Prostate gland (tissue), 2 donors: ENCODE results near the gene BPIFB4.

Experiments used
- POLR2A ChIP-seq: fragments of 450-650 bp; IDR thresholded peaks from one replicate; pipeline ENCODE4 v1.6.1; 2016; ENCODE audit warnings: antibody characterized with exemption, mild to moderate bottlenecking
- TF ChIP-seq, protein P1 (sequence below), 4 experiments: fragments of 200-600 bp in 2 of 4; fragments of 450-650 bp in 2 of 4; sonication (generic) in 2 of 4; IDR thresholded peaks; 1 replicate in 3 of 4; 2 replicates in 1 of 4; pipeline ENCODE4 v1.5.1; 2016 to 2019; ENCODE audit warnings: antibody characterized with exemption in 4 of 4, mild to moderate bottlenecking in 2 of 4, moderate library complexity in 2 of 4

DNA sequence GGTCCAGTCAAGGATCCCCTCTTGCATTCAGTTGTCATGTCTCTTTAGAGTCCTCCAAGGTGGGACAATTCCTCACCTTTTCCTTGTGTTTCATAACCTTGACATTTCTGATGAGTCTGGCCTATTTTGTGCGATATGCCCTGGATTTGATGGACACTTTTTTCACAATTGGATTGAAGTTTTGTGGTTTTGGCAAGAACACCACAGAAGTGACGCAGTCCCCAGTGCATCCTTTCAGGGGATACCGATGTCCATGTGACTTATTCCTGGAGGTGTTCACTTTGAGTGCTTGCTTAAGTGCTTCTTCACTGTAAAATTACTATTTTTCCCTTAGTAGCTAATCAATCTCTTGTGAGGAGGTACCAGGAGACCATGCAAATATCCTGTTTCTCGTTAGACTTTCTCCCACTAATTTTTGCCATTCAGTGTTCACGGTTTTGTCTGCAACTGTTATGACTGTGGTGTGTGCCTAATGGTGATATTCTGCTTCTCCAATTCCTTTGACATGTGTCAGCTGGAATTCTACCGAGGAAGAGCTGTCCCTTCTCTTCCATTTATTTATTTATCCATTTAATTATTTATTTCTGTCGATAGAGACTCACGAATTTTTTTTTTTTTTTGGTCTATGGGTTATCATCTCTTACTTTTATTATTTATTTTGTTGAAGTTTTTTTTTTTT, 30.8 kb downstream of the BPIFB4 start:
- TF ChIP-seq, protein P1, sequence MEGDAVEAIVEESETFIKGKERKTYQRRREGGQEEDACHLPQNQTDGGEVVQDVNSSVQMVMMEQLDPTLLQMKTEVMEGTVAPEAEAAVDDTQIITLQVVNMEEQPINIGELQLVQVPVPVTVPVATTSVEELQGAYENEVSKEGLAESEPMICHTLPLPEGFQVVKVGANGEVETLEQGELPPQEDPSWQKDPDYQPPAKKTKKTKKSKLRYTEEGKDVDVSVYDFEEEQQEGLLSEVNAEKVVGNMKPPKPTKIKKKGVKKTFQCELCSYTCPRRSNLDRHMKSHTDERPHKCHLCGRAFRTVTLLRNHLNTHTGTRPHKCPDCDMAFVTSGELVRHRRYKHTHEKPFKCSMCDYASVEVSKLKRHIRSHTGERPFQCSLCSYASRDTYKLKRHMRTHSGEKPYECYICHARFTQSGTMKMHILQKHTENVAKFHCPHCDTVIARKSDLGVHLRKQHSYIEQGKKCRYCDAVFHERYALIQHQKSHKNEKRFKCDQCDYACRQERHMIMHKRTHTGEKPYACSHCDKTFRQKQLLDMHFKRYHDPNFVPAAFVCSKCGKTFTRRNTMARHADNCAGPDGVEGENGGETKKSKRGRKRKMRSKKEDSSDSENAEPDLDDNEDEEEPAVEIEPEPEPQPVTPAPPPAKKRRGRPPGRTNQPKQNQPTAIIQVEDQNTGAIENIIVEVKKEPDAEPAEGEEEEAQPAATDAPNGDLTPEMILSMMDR (IDR thresholded peaks at IDR 0.05) = no peak
- no peak for TF ChIP-seq POLR2A
